OCI-M2 (cell line): Measurements from ENCODE around the gene CIB1.
A peak's percentile ranks its signal among the peaks of the same experiment; 100 is the strongest.
"Not testable (repeated sequence)": the region's sequence is repeated elsewhere in the genome, so short reads cannot be mapped to it uniquely, and the experiment has no call there.

Experiments used
- DNase-seq: peaks from one replicate; lab custom pipeline; 2025; ENCODE audit not compliant: unreplicated experiment; lab: John Stamatoyannopoulos, UW

CIB1 gene

DNA sequence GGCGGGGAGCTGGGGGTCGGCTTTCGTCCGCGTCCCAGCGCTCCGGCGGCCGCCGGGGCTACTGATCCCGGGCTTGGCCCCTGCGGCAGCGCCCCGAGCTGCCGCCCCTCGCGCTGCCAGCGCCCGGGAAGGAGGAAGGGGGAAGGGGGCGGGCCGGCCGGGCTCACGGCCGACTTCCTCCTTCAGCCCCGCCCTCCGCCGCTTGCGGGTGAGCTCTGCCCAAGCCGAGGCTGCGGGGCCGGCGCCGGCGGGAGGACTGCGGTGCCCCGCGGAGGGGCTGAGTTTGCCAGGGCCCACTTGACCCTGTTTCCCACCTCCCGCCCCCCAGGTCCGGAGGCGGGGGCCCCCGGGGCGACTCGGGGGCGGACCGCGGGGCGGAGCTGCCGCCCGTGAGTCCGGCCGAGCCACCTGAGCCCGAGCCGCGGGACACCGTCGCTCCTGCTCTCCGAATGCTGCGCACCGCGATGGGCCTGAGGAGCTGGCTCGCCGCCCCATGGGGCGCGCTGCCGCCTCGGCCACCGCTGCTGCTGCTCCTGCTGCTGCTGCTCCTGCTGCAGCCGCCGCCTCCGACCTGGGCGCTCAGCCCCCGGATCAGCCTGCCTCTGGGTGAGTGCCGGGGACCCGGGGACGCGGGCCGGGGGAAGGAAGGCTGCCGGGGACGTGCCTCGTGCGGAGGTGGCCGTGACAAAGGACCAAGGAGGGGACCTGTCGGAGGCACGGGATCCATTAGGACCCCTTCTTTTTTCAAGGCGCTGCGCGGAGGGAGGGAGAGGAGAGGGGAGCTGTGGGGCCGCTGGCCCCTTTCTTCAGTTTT is 32.4 kb downstream of the CIB1 start, which contains the start of gene SEMA4B:
Gene SEMA4B (plus strand): TSS at position 201 of the 814 bp plus-strand sequence. CDS start 249 bp downstream, at position 450.
- DNase-seq: no peak

DNA sequence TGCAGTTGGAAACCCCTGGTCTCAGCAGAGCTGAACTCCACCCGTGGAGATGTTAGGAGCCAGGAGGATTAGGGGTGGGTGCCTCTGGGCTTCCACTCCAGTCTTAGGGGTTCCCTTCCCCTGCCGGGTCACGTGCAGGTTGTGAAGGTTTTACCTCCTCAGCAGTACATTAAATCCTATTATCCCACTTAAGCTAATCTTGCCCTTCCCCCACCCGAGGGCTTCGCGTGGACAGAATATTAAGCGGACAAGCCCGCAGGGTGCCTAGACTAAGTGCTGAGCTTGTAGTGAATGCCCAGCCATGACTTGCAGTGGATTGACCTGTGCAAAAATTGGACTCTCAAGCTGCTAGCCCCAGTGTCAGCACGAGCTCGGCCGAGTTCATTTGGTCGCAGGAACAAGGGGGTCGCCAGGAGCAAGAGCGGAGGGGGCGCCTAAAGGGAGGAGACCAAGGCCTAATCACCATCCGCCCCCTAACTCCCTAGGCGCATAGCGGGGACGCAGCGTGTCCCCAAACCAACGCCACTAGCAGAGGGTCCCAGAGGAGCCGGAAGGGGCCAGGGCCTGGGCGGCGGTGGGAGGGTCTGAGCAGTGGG is 33.1 kb downstream of the CIB1 start:
- no peak for DNase-seq

DNA sequence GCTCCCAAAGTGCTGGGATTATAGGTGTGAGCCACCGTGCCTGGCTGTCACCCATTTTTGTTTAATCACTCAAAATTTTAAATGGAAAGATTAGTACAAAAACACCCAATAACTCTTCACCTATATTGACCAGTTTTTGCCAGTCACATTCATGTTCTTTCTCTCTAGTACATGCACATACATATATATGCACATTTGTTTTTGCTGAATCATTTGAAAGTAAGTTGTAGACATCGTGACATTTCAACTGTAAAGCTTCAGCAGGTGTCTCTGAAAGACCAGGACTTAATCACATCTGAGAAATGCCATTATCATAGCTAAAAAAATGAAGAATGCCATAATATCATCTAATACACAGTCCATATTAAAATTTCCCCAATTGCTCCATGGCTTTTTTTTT is 39.1 kb downstream of the CIB1 start:
- no peak for DNase-seq

DNA sequence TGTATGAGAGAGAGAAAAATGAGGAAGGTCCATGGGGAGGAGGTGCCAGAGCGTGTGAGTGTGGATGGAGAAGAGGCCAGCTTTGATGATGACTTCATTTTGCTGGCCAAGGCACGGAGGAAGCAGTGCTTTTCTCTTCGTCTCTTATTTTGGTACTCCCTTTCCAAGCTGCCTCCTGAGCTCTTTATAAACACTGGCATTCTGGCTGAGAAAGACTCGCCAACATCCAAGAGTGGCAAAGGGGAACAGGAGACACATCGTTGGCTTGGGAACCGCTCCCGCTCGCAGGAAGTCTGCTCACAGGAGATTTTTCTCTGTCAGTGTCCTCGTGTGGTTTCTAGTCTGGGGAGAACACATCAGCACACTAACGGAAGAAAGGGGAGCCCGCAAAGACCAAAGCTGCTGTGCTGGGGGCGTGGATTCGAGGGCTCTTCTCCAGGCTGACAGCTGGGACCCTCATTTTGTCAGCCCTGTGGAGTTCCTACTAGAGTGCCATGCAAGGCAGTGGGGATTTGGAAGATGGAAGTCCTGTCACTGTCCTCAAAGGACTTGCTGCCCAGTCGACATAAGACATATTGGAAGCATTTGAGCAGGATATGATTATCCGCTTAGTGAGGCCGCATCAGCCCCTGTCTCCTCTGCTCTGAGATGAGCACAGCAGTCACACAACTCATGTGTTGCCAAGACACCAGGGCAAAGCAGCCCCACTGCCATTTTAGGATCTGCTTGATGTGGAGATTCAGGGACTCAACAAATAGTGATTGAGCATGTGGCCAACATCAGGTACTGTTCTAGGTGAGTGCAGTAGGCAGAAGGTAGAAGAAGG is 40.6 kb downstream of the CIB1 start:
- no peak for DNase-seq

DNA sequence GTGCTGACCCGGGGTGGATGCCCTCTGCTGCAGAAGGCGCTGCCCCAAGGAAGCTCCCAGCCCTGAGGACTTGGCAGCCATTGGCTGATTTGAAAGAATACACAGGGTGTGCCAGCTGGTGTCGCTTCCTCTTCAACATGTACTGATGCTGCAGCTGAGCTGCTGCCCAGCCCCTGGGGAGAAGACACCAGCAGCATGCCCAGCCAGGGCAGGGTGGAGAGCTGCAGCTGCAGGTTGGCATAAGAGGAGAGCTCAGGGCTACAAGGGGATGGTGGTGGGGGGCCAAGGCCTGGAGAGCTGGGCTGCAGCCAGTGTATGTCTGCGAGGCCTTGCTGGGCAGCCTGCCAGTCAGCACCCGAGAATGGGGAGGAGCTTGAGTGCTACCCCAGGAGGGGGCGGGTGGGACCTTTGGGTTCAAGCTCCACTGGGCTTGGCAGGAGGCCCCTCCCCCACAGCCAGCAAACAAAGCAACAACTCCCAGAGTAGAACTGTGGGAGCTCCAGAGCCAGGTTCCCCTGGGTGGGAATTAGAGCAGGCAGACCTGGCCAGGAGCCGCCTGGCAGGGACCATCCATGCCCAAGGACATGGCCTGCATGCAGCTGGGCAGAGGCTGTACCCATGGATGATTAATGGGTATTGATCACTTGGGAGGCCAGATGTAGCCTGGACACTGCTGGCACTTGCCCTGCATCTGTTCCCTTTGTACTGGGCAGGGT is 41.8 kb downstream of the CIB1 start:
- DNase-seq: no peak

DNA sequence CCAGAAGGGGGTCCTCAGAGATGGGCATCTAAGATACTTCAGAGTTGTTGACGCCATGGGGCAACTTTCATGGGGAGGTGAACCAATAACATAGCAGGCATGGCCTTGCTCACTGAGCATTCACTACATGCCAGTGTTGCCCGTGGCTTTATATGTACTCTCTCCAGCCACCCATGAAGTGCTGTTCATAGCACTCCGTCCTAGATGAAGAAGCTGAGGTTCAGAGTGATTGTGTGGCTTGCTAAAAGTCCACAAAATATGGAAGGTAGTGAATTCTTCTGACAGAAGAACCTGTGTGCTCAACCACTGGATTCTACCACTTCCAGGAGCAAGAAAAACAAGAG is 42.4 kb downstream of the CIB1 start:
- no peak for DNase-seq

DNA sequence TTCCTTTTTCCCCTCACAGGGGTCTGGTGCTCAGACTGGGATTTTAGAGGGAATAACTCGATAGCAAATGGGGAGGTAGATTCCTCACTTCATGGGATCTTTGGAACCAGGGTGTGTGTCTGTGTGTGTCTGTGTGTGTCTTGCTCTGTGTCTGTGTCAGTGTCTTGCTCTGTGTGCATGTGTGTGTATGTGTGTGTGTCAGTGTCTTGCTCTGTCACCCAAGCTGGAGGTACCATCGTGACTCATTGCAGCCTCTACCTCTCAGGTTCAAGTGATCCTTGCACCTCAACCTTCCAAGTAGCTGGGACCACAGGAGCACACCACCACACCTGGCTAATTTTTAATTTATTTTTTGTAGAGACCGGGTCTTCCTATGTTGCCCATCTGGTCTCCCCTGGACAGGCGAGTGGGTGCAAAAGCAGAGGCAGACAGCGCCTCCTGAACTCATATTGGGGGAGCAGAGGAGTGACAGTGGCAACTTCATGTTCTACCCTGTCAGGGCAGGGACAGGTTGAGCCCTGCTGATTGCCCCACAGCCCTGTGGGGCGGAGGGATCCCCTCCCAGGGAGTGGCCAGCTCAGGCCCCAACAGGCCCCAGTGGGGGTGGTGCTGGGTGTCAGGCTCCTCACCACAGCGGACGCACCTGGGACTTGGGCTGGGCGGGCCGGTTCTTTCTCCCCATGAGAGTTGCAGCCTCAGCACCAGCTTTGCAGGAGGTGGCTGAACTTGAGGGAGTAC is 43.0 kb downstream of the CIB1 start:
- DNase-seq: no peak

DNA sequence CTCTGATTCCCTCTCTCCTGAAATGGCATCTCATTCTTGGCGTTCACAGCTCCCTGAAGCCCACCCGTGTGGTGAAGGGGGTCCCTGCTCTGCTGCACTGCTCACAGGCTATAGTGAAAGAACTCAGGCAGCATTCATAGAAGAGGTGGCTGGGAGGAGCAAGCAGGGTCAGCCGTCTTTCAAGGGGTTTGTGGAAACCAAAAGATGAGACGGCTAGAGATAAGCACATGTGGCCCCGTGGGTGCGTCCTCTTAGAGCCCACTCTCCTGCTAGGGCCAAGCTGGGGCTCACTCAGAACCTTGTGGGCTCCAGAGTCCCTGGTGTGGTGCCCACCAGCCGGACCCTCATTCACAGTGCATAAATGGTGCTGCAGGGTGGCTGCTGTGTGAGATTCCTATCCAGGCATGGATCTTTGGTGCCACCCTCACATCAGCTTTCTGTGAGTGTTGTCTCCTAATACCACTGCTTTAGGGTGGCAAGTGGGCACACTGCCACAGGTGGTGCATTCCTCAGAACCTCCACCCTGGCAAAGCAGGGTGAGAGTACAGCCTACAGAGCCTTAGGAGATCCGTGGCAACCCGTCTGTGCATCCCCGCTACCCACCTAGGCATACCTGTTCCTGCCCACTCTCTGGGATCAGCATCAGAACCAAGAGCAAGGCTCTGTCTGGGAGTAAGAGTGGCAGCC is 43.8 kb downstream of the CIB1 start:
- no peak for DNase-seq

DNA sequence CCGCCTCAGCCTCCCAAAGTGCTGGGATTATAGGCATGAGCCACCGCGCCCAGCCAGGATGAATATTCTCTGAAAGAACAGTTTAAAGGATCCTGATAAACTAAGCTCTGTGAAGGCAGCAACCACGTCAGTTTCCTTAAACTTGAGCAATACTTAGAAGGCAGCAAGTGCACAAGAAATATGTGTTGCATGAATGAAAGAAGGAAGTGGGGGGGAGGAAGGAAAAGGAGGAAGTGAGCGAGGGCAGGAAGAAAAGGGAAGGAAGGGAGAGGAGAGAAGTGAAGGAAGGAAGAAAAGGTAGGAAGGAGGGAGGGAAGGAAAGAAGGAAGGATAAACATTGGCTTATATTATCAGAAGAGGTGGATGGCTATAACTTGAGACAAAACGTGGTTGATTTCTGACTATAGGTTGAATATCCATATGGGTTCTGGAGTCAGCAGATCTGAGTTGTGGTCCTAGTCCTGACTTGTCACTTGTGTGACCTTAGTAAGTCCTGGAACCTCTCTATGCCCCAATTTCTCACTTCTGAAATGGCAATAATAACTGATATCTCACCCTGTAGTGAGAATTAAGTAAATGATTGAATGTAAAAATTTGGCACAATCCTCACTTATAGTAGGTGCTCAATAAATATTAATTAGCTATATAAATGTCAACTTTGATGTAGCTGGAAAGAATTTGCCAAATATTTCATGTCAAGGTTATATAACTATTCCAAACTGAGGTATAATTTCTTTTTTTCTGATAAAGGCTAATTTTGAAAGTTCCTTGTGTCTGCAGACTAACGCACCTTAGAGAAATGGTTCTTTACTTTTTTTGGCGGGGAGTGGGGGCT is 44.6 kb downstream of the CIB1 start:
- no peak for DNase-seq

DNA sequence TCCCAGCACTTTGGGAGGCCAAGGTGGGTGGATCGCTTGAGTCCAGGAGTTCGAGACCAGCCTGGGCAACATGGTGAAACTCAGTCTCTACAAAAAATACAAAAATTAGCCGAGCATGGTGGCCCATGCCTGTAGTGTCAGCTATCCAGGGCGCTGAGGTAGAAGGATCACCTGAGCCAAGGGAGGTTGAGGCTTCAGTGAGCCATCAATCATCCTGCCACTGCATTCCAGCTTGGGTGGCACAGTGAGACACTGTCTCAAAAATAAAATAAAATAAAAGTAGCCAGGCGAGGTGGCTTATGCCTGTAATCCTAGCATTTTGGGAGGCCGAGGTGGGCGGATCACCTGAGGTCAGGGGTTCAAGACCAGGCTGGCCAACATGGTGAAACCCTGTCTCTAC is 45.7 kb downstream of the CIB1 start:
- DNase-seq: not testable (repeated sequence)

DNA sequence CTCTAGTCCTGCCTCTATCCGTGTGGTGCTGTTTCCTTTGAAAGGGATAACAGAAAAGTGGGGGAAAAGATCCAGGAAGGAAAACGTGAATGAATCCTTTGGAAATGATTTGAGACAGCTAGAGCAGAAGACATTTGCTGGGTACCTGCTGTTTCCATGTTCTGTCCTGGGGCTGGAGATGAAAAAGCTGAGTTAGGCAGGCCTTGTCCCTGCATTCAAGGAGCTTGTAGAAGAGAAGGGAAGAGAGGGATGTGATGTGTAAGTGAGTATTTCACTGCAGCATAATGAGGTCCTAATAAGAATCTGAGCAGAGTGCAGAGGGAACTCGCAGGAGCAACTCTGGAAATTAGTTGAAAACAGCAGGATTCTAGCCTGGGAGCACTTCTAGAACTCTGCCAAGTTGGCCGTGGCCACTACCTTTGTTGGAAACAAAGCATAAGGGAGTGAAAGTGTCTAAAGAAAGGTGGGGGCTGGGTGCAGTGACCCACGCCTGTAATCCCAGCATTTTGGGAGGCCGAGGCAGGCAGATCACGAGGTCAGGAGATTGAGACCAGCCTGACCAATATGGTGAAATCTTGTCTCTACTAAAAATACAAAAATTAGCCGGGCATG is 46.4 kb downstream of the CIB1 start:
- DNase-seq: no peak

DNA sequence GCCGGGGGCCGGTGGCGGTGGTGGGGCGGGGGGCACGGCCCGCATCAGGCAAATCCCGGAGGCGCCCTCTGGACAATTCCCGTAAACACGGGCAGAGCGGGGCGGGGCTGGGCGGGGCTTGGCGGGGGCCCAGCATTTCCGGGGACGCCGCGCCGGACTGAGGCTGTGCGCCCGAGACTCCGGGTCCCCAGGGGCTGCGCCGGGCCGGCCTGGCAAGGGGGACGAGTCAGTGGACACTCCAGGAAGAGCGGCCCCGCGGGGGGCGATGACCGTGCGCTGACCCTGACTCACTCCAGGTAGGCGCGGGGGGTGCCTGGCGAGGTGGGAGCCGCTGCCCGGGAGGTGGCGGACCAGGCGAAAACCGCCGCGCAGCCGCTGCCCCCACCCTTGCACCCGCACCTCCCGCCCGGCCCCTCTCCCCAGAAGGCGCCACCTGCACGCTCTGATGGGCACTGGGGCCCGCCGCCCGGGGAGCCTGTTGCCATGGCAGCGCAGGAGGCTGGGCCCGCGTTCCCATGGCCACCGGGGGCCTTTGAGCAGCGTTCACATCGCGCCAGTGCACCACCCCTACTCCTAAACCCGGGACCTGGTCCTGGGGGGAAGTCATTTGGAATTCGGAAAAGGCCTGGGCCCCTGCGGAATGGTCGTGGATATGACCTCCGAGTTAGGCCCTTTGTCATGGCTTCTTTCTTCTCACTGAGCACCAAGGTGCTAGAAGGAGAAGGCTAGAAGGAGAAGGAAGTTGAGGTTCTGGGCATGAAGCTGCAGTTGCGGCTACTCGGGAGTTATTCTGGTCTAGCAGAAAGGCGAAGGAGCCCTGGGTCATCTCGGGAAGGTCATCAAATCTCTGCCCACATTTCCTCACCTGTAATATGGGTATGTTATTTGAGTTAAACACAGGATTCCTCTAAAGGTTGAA is 48.7 kb downstream of the CIB1 start:
- no peak for DNase-seq

DNA sequence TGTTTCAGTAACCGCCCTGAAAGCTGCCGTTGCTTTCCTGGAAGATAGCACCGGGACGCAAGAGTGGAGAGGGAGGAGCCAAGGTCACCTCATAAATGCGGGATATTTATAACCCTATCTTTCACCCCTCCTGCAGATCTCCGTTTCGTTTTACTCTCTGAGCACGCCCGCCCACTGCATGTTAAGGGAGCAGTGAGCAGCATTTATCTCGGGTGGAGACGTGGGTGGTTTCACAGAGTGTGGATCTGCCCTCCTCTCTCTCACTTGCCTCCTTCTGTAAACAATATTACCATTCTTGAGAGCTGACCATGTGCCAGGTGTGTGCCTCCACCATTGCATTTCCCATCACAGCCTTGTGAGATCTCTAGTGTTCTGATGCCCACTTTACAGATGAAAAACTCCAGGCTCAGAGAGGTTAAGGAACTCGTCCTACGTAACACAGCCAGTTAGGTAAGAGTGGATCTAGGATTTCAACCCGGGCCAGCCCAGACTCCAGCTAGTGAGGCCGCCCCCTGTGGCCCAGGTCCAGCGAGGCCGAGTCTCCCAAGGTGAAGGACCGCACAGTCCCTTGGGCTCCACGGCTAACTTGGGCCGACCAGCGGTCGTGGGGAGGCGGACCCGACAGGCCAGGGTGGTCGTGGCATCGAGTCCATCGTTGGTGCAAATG is 49.5 kb downstream of the CIB1 start:
- DNase-seq: peak; percentile 47

DNA sequence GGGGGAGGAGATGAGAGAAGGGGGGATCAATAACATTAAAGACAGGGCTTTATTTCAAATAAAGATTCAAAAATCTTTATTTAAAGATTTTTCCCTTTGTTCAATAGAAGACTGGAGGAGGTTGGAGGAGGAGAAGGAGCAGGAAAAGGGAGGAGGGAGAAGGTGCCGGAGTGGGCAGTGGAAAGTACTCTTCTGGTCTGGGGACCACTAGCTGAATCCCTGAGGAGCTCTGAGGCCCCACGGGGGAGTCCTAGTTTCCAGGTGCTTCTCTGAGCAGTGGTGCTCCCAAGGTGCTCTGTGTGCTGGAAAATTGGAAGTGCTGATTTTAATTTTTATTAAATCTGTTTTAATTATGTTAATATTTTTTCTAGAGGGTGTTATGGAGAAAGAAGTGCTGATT is 52.0 kb downstream of the CIB1 start:
- no peak for DNase-seq
